PC-9 (cell line): Measurements from ENCODE around the gene GYS1. TPM values are rescaled to one million over a fixed set of nuclear protein-coding genes. Genes with fewer than 3 reads are reported as not detected.

Source experiments
- BruUV-seq: library from RNA; stranded (reverse); fragments of 400-500 nt; replicated peaks from 2 replicates; lab custom pipeline; 2021; lab: Mats Ljungman, UMichigan
- CTCF ChIA-PET: fragments of 300-600 bp; sonication (Branson Sonifier 250); formaldehyde crosslinking; loops from one replicate; lab custom pipeline; 2022; ENCODE audit warnings: antibody characterized with exemption; lab: Charles Lee
- POLR2A ChIA-PET: fragments of 300-600 bp; sonication (Branson Sonifier 250); formaldehyde crosslinking; loops from one replicate; lab custom pipeline; 2022; ENCODE audit warnings: antibody characterized with exemption; ENCODE audit not compliant: unreplicated experiment; lab: Charles Lee
- DNase-seq, 2 experiments: peaks; one replicate each; pipeline versions ENCODE4 v3.0.0 to v3.0.0-alpha.2; 2015 to 2022; ENCODE audit warnings: mixed read lengths in 1 of 2
- H2AFZ ChIP-seq: fragments of 200-600 bp; sonication (generic); 2 replicates; pipeline ENCODE4 v1.8.1; 2017; ENCODE audit warnings: antibody characterized with exemption
- H3F3A ChIP-seq: fragments of 200-600 bp; sonication (generic); 2 replicates; pipeline ENCODE4 v1.8.1; 2017; ENCODE audit warnings: antibody characterized with exemption, mild to moderate bottlenecking, low read depth; ENCODE audit not compliant: insufficient read depth
- H3K27ac ChIP-seq: fragments of 200-600 bp; sonication (generic); 2 replicates; pipeline ENCODE4 v1.6.1; 2016; ENCODE audit warnings: mixed run types
- H3K27me3 ChIP-seq: fragments of 200-600 bp; sonication (generic); 2 replicates; pipeline ENCODE4 v1.6.1; 2016; ENCODE audit warnings: low read depth, mixed run types; ENCODE audit not compliant: insufficient read depth
- H3K36me3 ChIP-seq: fragments of 200-600 bp; sonication (generic); 2 replicates; pipeline ENCODE4 v1.6.1; 2016; ENCODE audit warnings: low read depth, mixed run types
- H3K4me1 ChIP-seq: fragments of 200-600 bp; sonication (generic); replicated peaks from 2 replicates; pipeline ENCODE4 v1.6.1; 2016; ENCODE audit warnings: mixed run types; ENCODE audit not compliant: insufficient read depth
- H3K4me2 ChIP-seq: fragments of 200-600 bp; sonication (generic); 2 replicates; pipeline ENCODE4 v1.6.1; 2017; ENCODE audit warnings: mixed run types
- H3K4me3 ChIP-seq: fragments of 200-600 bp; sonication (generic); 2 replicates; pipeline ENCODE4 v1.6.1; 2016; ENCODE audit warnings: mixed run types
- H3K79me2 ChIP-seq: fragments of 200-600 bp; sonication (generic); 2 replicates; pipeline ENCODE4 v1.6.1; 2017; ENCODE audit warnings: low read depth, mixed run types
- H3K9me2 ChIP-seq: fragments of 200-600 bp; sonication (generic); 2 replicates; pipeline ENCODE4 v1.8.1; 2017; ENCODE audit warnings: mild to moderate bottlenecking; ENCODE audit not compliant: insufficient read depth
- H3K9me3 ChIP-seq: fragments of 200-600 bp; sonication (generic); 2 replicates; pipeline ENCODE4 v1.8.1; 2016; ENCODE audit warnings: low read depth; ENCODE audit not compliant: insufficient read depth
- H4K20me1 ChIP-seq: fragments of 200-600 bp; sonication (generic); 2 replicates; pipeline ENCODE4 v1.8.1; 2017; ENCODE audit not compliant: insufficient read depth
- CTCF ChIP-seq: fragments of 200-600 bp; sonication (generic); conservative IDR thresholded peaks from 2 replicates; pipeline ENCODE4 v1.6.1; 2017; ENCODE audit warnings: mixed run types, antibody characterized with exemption, mild to moderate bottlenecking, moderate library complexity
- EZH2 ChIP-seq: fragments of 200-600 bp; sonication (generic); IDR thresholded peaks from 2 replicates; pipeline ENCODE4 v1.8.0; 2017; ENCODE audit warnings: antibody characterized with exemption, low read depth
- intact Hi-C: fragments of 100-400 bp; cut with micrococcal nuclease; formaldehyde crosslinking; loops from one replicate; pipeline ENCODE4 v1.10.0; 2022; ENCODE audit not compliant: unreplicated experiment
- total RNA-seq: library from RNA; stranded (reverse); gene quantifications from 2 replicates; pipeline ENCODE4 v1.2.3, GENCODE V29; 2021

GYS1 gene
- total RNA-seq, 1 experiment from 2014 or later = 54.2 TPM

GRCh38 chr19:48965040-48965805 lies 27.9 kb downstream of the GYS1 start, which contains the start of gene FTL:
TSS of gene FTL (plus strand) at chr19:48965309. CDS start at chr19:48965508, 199 bp downstream.
- Histone ChIP-seq H3K27me3 (no peaks in the 10 kb centered on the region), H3K79me2 (peaks cover 33% of the 10 kb centered on the region), H2AFZ (no peak within 1 kb of the TSS), H3K4me1 (peaks cover 39% of the 10 kb centered on the region), H3F3A (peaks cover 80% of the 10 kb centered on the region), H3K9me3 (no peaks in the 10 kb centered on the region), H3K4me2 (peak within 1 kb of the TSS; percentile 96), H3K4me3 (peak within 1 kb of the TSS; percentile 84), H3K36me3 (peaks cover 18% of the 10 kb centered on the region), H4K20me1 (peaks cover 22% of the 10 kb centered on the region), H3K27ac (peak within 1 kb of the TSS; percentile 95), H3K9me2 (no peaks in the 10 kb centered on the region)
- POLR2A ChIA-PET = interaction anchor here (0.6 kb wide), 1 partner anchor 8 kb away, joined by 3 read pairs; no protein-coding TSS in a partner anchor
- TF ChIP-seq EZH2 (no peak), CTCF (no peak)
- peak; percentile 92 to 99 for DNase-seq
- CTCF ChIA-PET = no interaction called here
- intact Hi-C loops = loop anchor here (2.0 to 10.0 kb wide), 3 partner anchors 28 to 480 kb away; partner anchors contain the start of genes CA11, GYS1 and RUVBL2
- BruUV-seq = no TSS peak

- Histone ChIP-seq H3K9me2 (no peaks in the 10 kb centered on the region), H2AFZ (no peak overlapping the region), H3F3A (peaks cover 77% of the 10 kb centered on the region), H3K4me1 (peaks cover 39% of the 10 kb centered on the region), H3K4me2 (peak overlapping the region; percentile 96), H4K20me1 (peaks cover 22% of the 10 kb centered on the region), H3K27ac (peak overlapping the region; percentile 95), H3K79me2 (peaks cover 33% of the 10 kb centered on the region), H3K4me3 (peak overlapping the region; percentile 84), H3K36me3 (peaks cover 18% of the 10 kb centered on the region), H3K9me3 (no peaks in the 10 kb centered on the region), H3K27me3 (no peaks in the 10 kb centered on the region)
- POLR2A ChIA-PET = interaction anchor here (0.5 to 0.7 kb wide), 9 partner anchors 15 to 354 kb away, joined by 3 to 7 read pairs (median 3); partner anchors contain the start of genes GYS1 and RUVBL2
- TSS peak; percentile 79 for BruUV-seq
- TF ChIP-seq CTCF (no peak), EZH2 (no peak)
- intact Hi-C loops = loop anchor here (2.0 to 10.0 kb wide), 3 partner anchors 28 to 480 kb away; partner anchors contain the start of genes CA11, GYS1 and RUVBL2
- CTCF ChIA-PET = interaction anchor here (0.6 to 0.7 kb wide), 2 partner anchors 46 to 125 kb away, joined by 3 read pairs; no protein-coding TSS in a partner anchor
- peak in 1 of 2 experiments; percentile 42 for DNase-seq
These were observed 28.7 kb downstream of the GYS1 start for GRCh38 chr19:48964205-48965039.
